Measurements from ENCODE around the gene SGSM1.

Gene SGSM1

GRCh38 chr22:24950272-24950902 is 144.4 kb downstream of the SGSM1 start:
- H3K4me1 Mint-ChIP-seq: peaks cover 39% of the 10 kb centered on the region
- DNase-seq: no peak
- H3K36me3 Mint-ChIP-seq: no peaks in the 10 kb centered on the region
- peak overlapping the region; percentile 28 for H3K4me3 Mint-ChIP-seq
- no peak overlapping the region for H3K27ac Mint-ChIP-seq
- H3K9me3 Mint-ChIP-seq: no peaks in the 10 kb centered on the region
- CTCF ChIA-PET: interaction anchor here (0.6 to 9.8 kb wide), 5 partner anchors 12 to 112 kb away, joined by 3 to 115 read pairs (median 13); no protein-coding TSS in a partner anchor
- peaks cover 78% of the 10 kb centered on the region for H3K27me3 Mint-ChIP-seq

GRCh38 chr22:24951942-24952836 is 146.2 kb downstream of the SGSM1 start, which contains the start of gene KIAA1671:
KIAA1671 (plus strand) TSS chr22:24952716; CDS start chr22:25028000, 75,284 bp downstream.
- Mint-ChIP-seq H3K36me3 (no peaks in the 10 kb centered on the region), H3K4me1 (peaks cover 33% of the 10 kb centered on the region), H3K4me3 (peak within 1 kb of the TSS; percentile 76), H3K27ac (peak within 1 kb of the TSS; percentile 47), H3K27me3 (peaks cover 75% of the 10 kb centered on the region), H3K9me3 (no peaks in the 10 kb centered on the region)
- CTCF ChIA-PET: interaction anchor here (0.9 to 9.8 kb wide), 5 partner anchors 14 to 121 kb away, joined by 3 to 115 read pairs (median 13); no protein-coding TSS in a partner anchor
- peak; percentile 90 for DNase-seq

GRCh38 chr22:24952837-24953383 is 146.9 kb downstream of the SGSM1 start:
- Mint-ChIP-seq H3K4me1 (peaks cover 33% of the 10 kb centered on the region), H3K27me3 (peaks cover 70% of the 10 kb centered on the region), H3K27ac (no peak overlapping the region), H3K36me3 (no peaks in the 10 kb centered on the region), H3K9me3 (no peaks in the 10 kb centered on the region), H3K4me3 (peak overlapping the region; percentile 76)
- CTCF ChIA-PET: interaction anchor here (5.0 to 9.8 kb wide), 2 partner anchors 98 to 104 kb away, joined by 21 to 115 read pairs; no protein-coding TSS in a partner anchor
- DNase-seq: no peak

GRCh38 chr22:24953384-24954113 is 147.5 kb downstream of the SGSM1 start:
- Mint-ChIP-seq H3K9me3 (no peaks in the 10 kb centered on the region), H3K4me1 (peaks cover 33% of the 10 kb centered on the region), H3K4me3 (peak overlapping the region; percentile 76), H3K27ac (no peak overlapping the region), H3K36me3 (no peaks in the 10 kb centered on the region), H3K27me3 (peaks cover 64% of the 10 kb centered on the region)
- CTCF ChIA-PET: interaction anchor here (5.0 to 9.8 kb wide), 2 partner anchors 97 to 104 kb away, joined by 21 to 115 read pairs; no protein-coding TSS in a partner anchor
- DNase-seq: peak; percentile 23

GRCh38 chr22:24954114-24954463 is 148.1 kb downstream of the SGSM1 start:
- H3K27me3 Mint-ChIP-seq: peaks cover 62% of the 10 kb centered on the region
- peak overlapping the region; percentile 42 for H3K27ac Mint-ChIP-seq
- CTCF ChIA-PET: interaction anchor here (9.8 kb wide), 1 partner anchor 97 kb away, joined by 115 read pairs; no protein-coding TSS in a partner anchor
- peaks cover 33% of the 10 kb centered on the region for H3K4me1 Mint-ChIP-seq
- no peak for DNase-seq
- H3K36me3 Mint-ChIP-seq: no peaks in the 10 kb centered on the region
- no peaks in the 10 kb centered on the region for H3K9me3 Mint-ChIP-seq
- peak overlapping the region; percentile 67 for H3K4me3 Mint-ChIP-seq

GRCh38 chr22:24954856-24955255 is 148.8 kb downstream of the SGSM1 start:
- Mint-ChIP-seq H3K36me3 (no peaks in the 10 kb centered on the region), H3K9me3 (no peaks in the 10 kb centered on the region), H3K4me3 (no peak overlapping the region), H3K4me1 (peaks cover 30% of the 10 kb centered on the region), H3K27ac (no peak overlapping the region), H3K27me3 (peaks cover 57% of the 10 kb centered on the region)
- DNase-seq: no peak
- CTCF ChIA-PET: interaction anchor here (9.8 kb wide), 1 partner anchor 96 kb away, joined by 115 read pairs; no protein-coding TSS in a partner anchor

GRCh38 chr22:24957043-24957442 is 151.0 kb downstream of the SGSM1 start:
- Mint-ChIP-seq H3K4me1 (peaks cover 14% of the 10 kb centered on the region), H3K27me3 (peaks cover 46% of the 10 kb centered on the region), H3K9me3 (no peaks in the 10 kb centered on the region), H3K36me3 (no peaks in the 10 kb centered on the region), H3K27ac (no peak overlapping the region), H3K4me3 (no peak overlapping the region)
- DNase-seq: no peak
- CTCF ChIA-PET: no interaction called here

- Mint-ChIP-seq H3K9me3 (no peaks in the 10 kb centered on the region), H3K4me3 (no peak overlapping the region), H3K4me1 (peaks cover 2% of the 10 kb centered on the region), H3K27me3 (peaks cover 9% of the 10 kb centered on the region), H3K36me3 (no peaks in the 10 kb centered on the region), H3K27ac (no peak overlapping the region)
- DNase-seq: no peak
- CTCF ChIA-PET: interaction anchor here (1.4 kb wide), 1 partner anchor 13 kb away, joined by 3 read pairs; no protein-coding TSS in a partner anchor
Measured at GRCh38 chr22:24961217-24961844, 155.3 kb downstream of the SGSM1 start.

- H3K27ac Mint-ChIP-seq: no peak overlapping the region
- no peaks in the 10 kb centered on the region for H3K9me3 Mint-ChIP-seq
- CTCF ChIA-PET: interaction anchor here (1.0 to 1.4 kb wide), 2 partner anchors 13 to 65 kb away, joined by 3 read pairs; no protein-coding TSS in a partner anchor
- H3K27me3 Mint-ChIP-seq: peaks cover 9% of the 10 kb centered on the region
- H3K4me3 Mint-ChIP-seq: no peak overlapping the region
- DNase-seq: no peak
- peaks cover 2% of the 10 kb centered on the region for H3K4me1 Mint-ChIP-seq
- H3K36me3 Mint-ChIP-seq: no peaks in the 10 kb centered on the region
Measured at GRCh38 chr22:24962094-24962493, 156.1 kb downstream of the SGSM1 start.

- CTCF ChIA-PET: interaction anchor here (1.0 to 1.4 kb wide), 2 partner anchors 14 to 65 kb away, joined by 3 read pairs; no protein-coding TSS in a partner anchor
- no peaks in the 10 kb centered on the region for H3K9me3 Mint-ChIP-seq
- peaks cover 2% of the 10 kb centered on the region for H3K4me1 Mint-ChIP-seq
- peaks cover 9% of the 10 kb centered on the region for H3K27me3 Mint-ChIP-seq
- DNase-seq: no peak
- no peaks in the 10 kb centered on the region for H3K36me3 Mint-ChIP-seq
- no peak overlapping the region for H3K4me3 Mint-ChIP-seq
- H3K27ac Mint-ChIP-seq: no peak overlapping the region
Measured at GRCh38 chr22:24962835-24963234, 156.8 kb downstream of the SGSM1 start.

- CTCF ChIA-PET: interaction anchor here (0.7 to 1.0 kb wide), 2 partner anchors 83 to 161 kb away, joined by 3 read pairs; no protein-coding TSS in a partner anchor
- Mint-ChIP-seq H3K4me1 (peaks cover 2% of the 10 kb centered on the region), H3K27ac (no peak overlapping the region), H3K9me3 (no peaks in the 10 kb centered on the region), H3K4me3 (no peak overlapping the region), H3K36me3 (no peaks in the 10 kb centered on the region), H3K27me3 (peaks cover 9% of the 10 kb centered on the region)
- no peak for DNase-seq
Measured at GRCh38 chr22:24964441-24964840, 158.4 kb downstream of the SGSM1 start.

GRCh38 chr22:24965822-24966626 is 160.0 kb downstream of the SGSM1 start:
- no peaks in the 10 kb centered on the region for H3K36me3 Mint-ChIP-seq
- no peak for DNase-seq
- CTCF ChIA-PET: no interaction called here
- no peak overlapping the region for H3K27ac Mint-ChIP-seq
- no peaks in the 10 kb centered on the region for H3K9me3 Mint-ChIP-seq
- H3K4me3 Mint-ChIP-seq: no peak overlapping the region
- H3K4me1 Mint-ChIP-seq: peaks cover 2% of the 10 kb centered on the region
- H3K27me3 Mint-ChIP-seq: peaks cover 13% of the 10 kb centered on the region

Measured in activated naive CD4-positive, alpha-beta T cell treated with anti-CD3 and anti-CD28 coated beads, Interleukin-2, amount 10 ng/mL, durations not matched to agents 7 days and 5 days (primary cell).